ENCODE results near the gene CISD1.
"Not testable (repeated sequence)": the region's sequence is repeated elsewhere in the genome, so short reads cannot be mapped to it uniquely, and the experiment has no call there.

CISD1 gene

GRCh38 chr10:58268946-58269781, at the start of gene CISD1:
CISD1 (plus strand) TSS chr10:58269162; CDS start chr10:58269274, 112 bp downstream.
- peak; percentile 99 for DNase-seq (ENCODE audit: low spot score)

GRCh38 chr10:58219875-58220274, 49.1 kb upstream of the CISD1 start:
- DNase-seq (ENCODE audit: low spot score) = peak; percentile 18

GRCh38 chr10:58220769-58221451, 48.1 kb upstream of the CISD1 start:
- peak; percentile 59 for DNase-seq (ENCODE audit: low spot score)

- no peak for DNase-seq (ENCODE audit: low spot score)
Observed at GRCh38 chr10:58225654-58226053, 43.3 kb upstream of the CISD1 start.

- not testable (repeated sequence) for DNase-seq (ENCODE audit: low spot score)
Observed at GRCh38 chr10:58229856-58230255, 39.1 kb upstream of the CISD1 start.

- DNase-seq (ENCODE audit: low spot score) = peak; percentile 66
Observed at GRCh38 chr10:58237014-58237834, 31.7 kb upstream of the CISD1 start.

GRCh38 chr10:58239561-58240169, 29.3 kb upstream of the CISD1 start:
- DNase-seq (ENCODE audit: low spot score) = peak; percentile 9

- no peak for DNase-seq (ENCODE audit: low spot score)
Observed at GRCh38 chr10:58240531-58240930, 28.4 kb upstream of the CISD1 start.

GRCh38 chr10:58241346-58241745, 27.6 kb upstream of the CISD1 start:
- DNase-seq (ENCODE audit: low spot score) = peak; percentile 49

GRCh38 chr10:58243269-58243668, 25.7 kb upstream of the CISD1 start:
- no peak for DNase-seq (ENCODE audit: low spot score)

- not testable (repeated sequence) for DNase-seq (ENCODE audit: low spot score)
Observed at GRCh38 chr10:58243801-58244200, 25.2 kb upstream of the CISD1 start.

GRCh38 chr10:58244242-58244641, 24.7 kb upstream of the CISD1 start:
- DNase-seq (ENCODE audit: low spot score) = not testable (repeated sequence)

GRCh38 chr10:58244666-58245065, 24.3 kb upstream of the CISD1 start:
- DNase-seq (ENCODE audit: low spot score) = not testable (repeated sequence)

- DNase-seq (ENCODE audit: low spot score) = no peak
Observed at GRCh38 chr10:58253184-58253583, 15.8 kb upstream of the CISD1 start.

- no peak for DNase-seq (ENCODE audit: low spot score)
Observed at GRCh38 chr10:58254644-58255043, 14.3 kb upstream of the CISD1 start.

- DNase-seq (ENCODE audit: low spot score) = not testable (repeated sequence)
Observed at GRCh38 chr10:58256013-58256780, 12.8 kb upstream of the CISD1 start.

GRCh38 chr10:58258977-58259692, 9.8 kb upstream of the CISD1 start:
- no peak for DNase-seq (ENCODE audit: low spot score)

GRCh38 chr10:58260334-58260733, 8.6 kb upstream of the CISD1 start:
- DNase-seq (ENCODE audit: low spot score) = no peak

GRCh38 chr10:58262766-58263165, 6.2 kb upstream of the CISD1 start:
- DNase-seq (ENCODE audit: low spot score) = no peak

GRCh38 chr10:58264780-58265179, 4.2 kb upstream of the CISD1 start:
- DNase-seq (ENCODE audit: low spot score) = no peak
